Lower leg skin (tissue), 4 donors: ENCODE results near the gene MGARP. TPM values are rescaled to one million over a fixed set of nuclear protein-coding genes. Genes with fewer than 3 reads are reported as not detected.

Source experiments
- DNase-seq, 2 donors: peaks; one replicate each; pipeline ENCODE4 v3.0.0-alpha.2; 2019; ENCODE audit warnings: low spot score in 2 of 2
- H3K4me3 ChIP-seq: fragments of 200-600 bp; sonication (generic); 2 replicates; pipeline ENCODE4 v1.5.1; 2017; ENCODE audit warnings: mild to moderate bottlenecking, low read depth; ENCODE audit not compliant: poor library complexity, severe bottlenecking
- POLR2A ChIP-seq, 2 donors: fragments of 450-650 bp; IDR thresholded peaks; one replicate each; pipeline ENCODE4 v1.6.1; 2016 to 2017; ENCODE audit warnings: antibody characterized with exemption in 2 of 2, mild to moderate bottlenecking in 1 of 2, moderate library complexity in 1 of 2
- WGBS, 2 donors: methylation state at CpG; one replicate each; pipeline ENCODE4 v1.1.5; 2018; 5-methylcytosine and 5-hydroxymethylcytosine counted together
- intact Hi-C: fragments of 100-400 bp; cut with DNase I; formaldehyde crosslinking; loops from one replicate; pipeline ENCODE4 v1.15.0; 2023; ENCODE audit warnings: low total_unique reads
- total RNA-seq, 4 donors: library from RNA; depleted of rRNA; stranded (reverse); fragments of >200 nt; gene quantifications; one replicate each; pipeline ENCODE4 v1.1.0, GENCODE V29; 2016
- TF ChIP-seq, protein P1 (sequence below), 3 donors: fragments of 450-650 bp; IDR thresholded peaks; one replicate each; pipeline ENCODE4 v1.5.1; 2016; ENCODE audit warnings: antibody characterized with exemption in 3 of 3, mild to moderate bottlenecking in 3 of 3, moderate library complexity in 2 of 3

The MGARP gene
- total RNA-seq, 4 donors from 2014 or later, result 0.84 to 1.2 TPM; not detected in 2

DNA sequence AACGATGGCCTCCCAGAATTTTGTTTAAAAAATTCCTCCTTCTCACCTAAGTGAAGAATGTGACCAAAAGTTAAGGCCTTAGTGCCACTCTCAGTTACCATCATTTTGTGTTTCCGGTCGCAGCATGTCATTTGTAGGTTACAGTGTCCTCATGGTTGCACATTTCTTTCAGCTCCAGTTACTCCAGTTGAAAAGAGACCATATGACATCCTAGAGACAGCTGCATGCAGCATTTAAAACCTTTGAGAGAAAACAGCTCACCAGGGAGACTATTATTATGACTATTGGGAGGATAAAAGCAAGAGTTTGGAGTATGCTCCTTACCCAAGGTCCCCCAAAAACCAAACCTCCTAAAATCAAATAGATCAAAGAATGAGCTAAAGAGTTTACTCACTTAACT lies 45.8 kb downstream of the MGARP start:
- intact Hi-C loops, result loop anchor here (5.0 kb wide), 1 partner anchor 63 kb away; no protein-coding TSS in a partner anchor
- no peak for DNase-seq
- 88 to 89% methylated on average over 3 of the region's 3 CpGs for WGBS, 2 donors
- no peak overlapping the region for H3K4me3 ChIP-seq
- TF ChIP-seq, protein P1, sequence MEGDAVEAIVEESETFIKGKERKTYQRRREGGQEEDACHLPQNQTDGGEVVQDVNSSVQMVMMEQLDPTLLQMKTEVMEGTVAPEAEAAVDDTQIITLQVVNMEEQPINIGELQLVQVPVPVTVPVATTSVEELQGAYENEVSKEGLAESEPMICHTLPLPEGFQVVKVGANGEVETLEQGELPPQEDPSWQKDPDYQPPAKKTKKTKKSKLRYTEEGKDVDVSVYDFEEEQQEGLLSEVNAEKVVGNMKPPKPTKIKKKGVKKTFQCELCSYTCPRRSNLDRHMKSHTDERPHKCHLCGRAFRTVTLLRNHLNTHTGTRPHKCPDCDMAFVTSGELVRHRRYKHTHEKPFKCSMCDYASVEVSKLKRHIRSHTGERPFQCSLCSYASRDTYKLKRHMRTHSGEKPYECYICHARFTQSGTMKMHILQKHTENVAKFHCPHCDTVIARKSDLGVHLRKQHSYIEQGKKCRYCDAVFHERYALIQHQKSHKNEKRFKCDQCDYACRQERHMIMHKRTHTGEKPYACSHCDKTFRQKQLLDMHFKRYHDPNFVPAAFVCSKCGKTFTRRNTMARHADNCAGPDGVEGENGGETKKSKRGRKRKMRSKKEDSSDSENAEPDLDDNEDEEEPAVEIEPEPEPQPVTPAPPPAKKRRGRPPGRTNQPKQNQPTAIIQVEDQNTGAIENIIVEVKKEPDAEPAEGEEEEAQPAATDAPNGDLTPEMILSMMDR (IDR thresholded peaks at IDR 0.05), result no peak
- no peak for TF ChIP-seq POLR2A (IDR thresholded peaks at IDR 0.05)

- no peak for DNase-seq
- intact Hi-C loops, result loop anchor here (5.0 kb wide), 1 partner anchor 68 kb away; no protein-coding TSS in a partner anchor
- H3K4me3 ChIP-seq, result no peak overlapping the region
- TF ChIP-seq, protein P1 (IDR thresholded peaks at IDR 0.05), result no peak
- TF ChIP-seq POLR2A (IDR thresholded peaks at IDR 0.05), result no peak
- 27 to 32% methylated on average over 3 of the region's 3 CpGs for WGBS, 2 donors
These were observed 50.4 kb downstream of the MGARP start for GRCh38 chr4:139229534-139230039.

DNA sequence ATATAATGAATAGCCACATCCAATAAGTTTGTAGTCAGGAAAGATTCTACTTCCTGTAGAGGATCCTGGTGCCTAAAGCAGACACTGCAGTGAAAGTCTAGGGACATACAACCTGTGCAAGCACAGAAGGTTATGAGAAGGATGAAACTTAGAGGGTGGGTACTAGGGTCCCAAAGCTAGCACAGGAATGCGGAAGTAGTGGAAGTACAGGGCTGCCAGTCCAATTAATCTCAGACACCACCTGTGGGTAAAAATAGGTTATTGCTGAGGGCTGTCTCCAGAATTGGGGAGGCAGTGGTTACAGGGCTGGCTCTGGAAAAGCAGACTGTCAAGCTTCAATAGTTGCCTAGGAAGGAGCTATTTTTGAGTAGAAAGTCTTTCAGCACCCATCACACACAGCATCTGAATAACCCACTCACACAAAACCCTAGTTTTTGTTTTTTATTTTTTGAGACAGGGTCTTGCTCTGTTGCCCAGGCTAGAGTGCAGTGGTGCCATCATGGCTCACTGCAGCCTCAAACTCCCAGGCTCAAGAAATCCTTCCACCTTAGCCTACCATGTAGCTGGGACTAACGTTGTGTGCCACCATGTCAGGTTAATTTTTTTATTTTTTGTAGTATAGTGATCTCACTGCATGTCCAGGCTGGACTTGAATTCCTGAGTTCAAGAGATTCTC lies 52.2 kb downstream of the MGARP start:
- no peak overlapping the region for H3K4me3 ChIP-seq
- WGBS, 2 donors, result 39 to 45% methylated on average over 2 of the region's 2 CpGs
- DNase-seq, result no peak
- TF ChIP-seq POLR2A (IDR thresholded peaks at IDR 0.05), result no peak
- TF ChIP-seq, protein P1 (IDR thresholded peaks at IDR 0.05), result no peak
- intact Hi-C loops, result no loop called here

DNA sequence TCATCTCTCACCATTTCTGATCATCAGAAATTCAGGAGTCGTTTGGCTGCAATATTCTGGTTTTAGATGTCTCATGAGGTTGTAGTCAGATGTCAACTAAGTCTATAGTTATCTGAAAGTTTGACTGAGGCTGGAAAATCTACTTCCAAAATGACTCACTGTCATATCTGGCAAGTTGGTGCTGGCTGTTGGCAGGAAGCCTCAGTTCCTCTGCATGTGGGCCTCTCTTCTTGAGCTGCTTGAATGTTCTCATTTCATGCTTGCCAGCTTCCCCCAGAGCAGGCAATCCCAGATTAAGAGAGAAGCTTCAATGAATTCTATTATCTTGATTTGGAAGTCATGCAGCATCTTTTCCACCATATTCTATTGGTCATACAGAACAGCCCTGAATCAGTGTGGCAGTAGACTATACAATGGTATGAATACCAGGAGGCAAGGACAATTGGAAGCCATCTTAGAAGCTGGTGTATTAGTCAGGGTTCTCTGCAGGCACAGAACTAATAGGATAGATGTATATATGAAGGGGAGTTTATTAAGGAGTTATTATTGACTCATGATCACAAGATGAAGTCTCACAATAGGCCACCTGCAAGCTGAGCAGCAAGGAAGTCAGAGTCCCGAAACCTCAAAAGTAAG lies 56.2 kb downstream of the MGARP start:
- no peak overlapping the region for H3K4me3 ChIP-seq
- DNase-seq, result no peak
- TF ChIP-seq, protein P1 (IDR thresholded peaks at IDR 0.05), result no peak
- TF ChIP-seq POLR2A (IDR thresholded peaks at IDR 0.05), result no peak
- intact Hi-C loops, result no loop called here
- WGBS, 2 donors, result 78 to 83% methylated on average over 2 of the region's 2 CpGs

- intact Hi-C loops, result no loop called here
- TF ChIP-seq, protein P1 (IDR thresholded peaks at IDR 0.05), result no peak
- no peak for TF ChIP-seq POLR2A (IDR thresholded peaks at IDR 0.05)
These were observed 57.8 kb downstream of the MGARP start for GRCh38 chr4:139222215-139222614.

More at GRCh38 chr4:139222215-139222614, 57.8 kb downstream of the MGARP start:
- DNase-seq, result no peak
- no peak overlapping the region for H3K4me3 ChIP-seq
- WGBS, 2 donors, result 91 to 95% methylated on average over 5 of the region's 5 CpGs
